HEK293 (cell line): ENCODE results near the gene PLAAT1.

Source experiments
- CTCF ChIA-PET: fragments of 350-600 bp; formaldehyde crosslinking; extraction: SDS; loops from one replicate; lab custom pipeline; 2021; ENCODE audit warnings: antibody characterized with exemption; lab: Yijun Ruan, JAX
- POLR2A ChIA-PET: fragments of 300-600 bp; formaldehyde crosslinking; extraction: SDS; loops from one replicate; lab custom pipeline; 2020; ENCODE audit warnings: antibody characterized with exemption, inconsistent platforms; lab: Yijun Ruan, JAX
- H3K27ac ChIP-seq: fragments of 200-500 bp; sonication (Bioruptor generic); 2 replicates; pipeline ENCODE4 v1.5.1; 2014; ENCODE audit warnings: low read depth, low read length, control low read depth, inconsistent platforms; ENCODE audit errors: extremely low read depth
- H3K36me3 ChIP-seq, 2 experiments: fragments of 200-500 bp in 1 of 2; sonication (Bioruptor generic) in 1 of 2; 1 replicate in 1 of 2; 2 replicates in 1 of 2; pipeline ENCODE4 v1.5.1; 2014 to 2017; ENCODE audit warnings: inconsistent platforms in 2 of 2, low read length in 2 of 2; ENCODE audit not compliant: control insufficient read depth in 2 of 2, insufficient read depth in 1 of 2
- H3K4me1 ChIP-seq: fragments of 200-500 bp; sonication (Bioruptor generic); 2 replicates; pipeline ENCODE4 v1.5.1; 2014; ENCODE audit warnings: mild to moderate bottlenecking, low read length, inconsistent platforms; ENCODE audit not compliant: control insufficient read depth, insufficient read depth
- H3K4me3 ChIP-seq: 2 replicates; pipeline ENCODE4 v1.5.1; 2011; ENCODE audit warnings: low read depth, mild to moderate bottlenecking, control low read depth, low read length, moderate library complexity
- H3K9me3 ChIP-seq: fragments of 200-500 bp; sonication (Bioruptor generic); 2 replicates; pipeline ENCODE4 v1.5.1; 2014; ENCODE audit warnings: low read depth, low read length, inconsistent platforms; ENCODE audit not compliant: control insufficient read depth, insufficient read depth
- PATZ1 ChIP-seq: fragments of 450-650 bp; formaldehyde crosslinking; IDR thresholded peaks from 2 replicates; pipeline ENCODE4 v1.5.1; 2016; ENCODE audit warnings: missing biosample characterization, missing genetic modification characterization
- PRDM2 ChIP-seq: fragments of 450-650 bp; formaldehyde crosslinking; IDR thresholded peaks from 2 replicates; pipeline ENCODE4 v1.5.1; 2016; ENCODE audit warnings: missing biosample characterization, missing genetic modification characterization, borderline replicate concordance
- SCRT1 ChIP-seq: fragments of 450-650 bp; formaldehyde crosslinking; IDR thresholded peaks from 2 replicates; pipeline ENCODE4 v1.5.1; 2016; ENCODE audit warnings: missing biosample characterization, missing genetic modification characterization, borderline replicate concordance
- SP7 ChIP-seq: fragments of 450-650 bp; formaldehyde crosslinking; IDR thresholded peaks from 2 replicates; pipeline ENCODE4 v1.5.1; 2016; ENCODE audit warnings: missing biosample characterization, missing genetic modification characterization
- ZBTB20 ChIP-seq: fragments of 450-650 bp; formaldehyde crosslinking; IDR thresholded peaks from 2 replicates; pipeline ENCODE4 v1.5.1; 2016; ENCODE audit warnings: missing biosample characterization, missing genetic modification characterization
- ZBTB7A ChIP-seq: fragments of 450-650 bp; formaldehyde crosslinking; IDR thresholded peaks from 2 replicates; pipeline ENCODE4 v1.5.1; 2016; ENCODE audit warnings: low read depth, missing biosample characterization, missing genetic modification characterization
- ZNF121 ChIP-seq: fragments of 450-650 bp; formaldehyde crosslinking; IDR thresholded peaks from 2 replicates; pipeline ENCODE4 v1.5.1; 2016; ENCODE audit warnings: missing biosample characterization, missing genetic modification characterization
- ZNF248 ChIP-seq: fragments of 450-650 bp; formaldehyde crosslinking; IDR thresholded peaks from 2 replicates; pipeline ENCODE4 v1.5.1; 2017; ENCODE audit warnings: missing biosample characterization, missing genetic modification characterization
- ZNF292 ChIP-seq: fragments of 450-650 bp; formaldehyde crosslinking; IDR thresholded peaks from 2 replicates; pipeline ENCODE4 v1.5.1; 2016; ENCODE audit warnings: low read depth, missing biosample characterization, missing genetic modification characterization, borderline replicate concordance
- ZNF426 ChIP-seq: fragments of 450-650 bp; formaldehyde crosslinking; IDR thresholded peaks from 2 replicates; pipeline ENCODE4 v1.5.1; 2017; ENCODE audit warnings: missing biosample characterization, missing genetic modification characterization, mild to moderate bottlenecking, inconsistent platforms, moderate library complexity
- ZNF510 ChIP-seq: fragments of 450-650 bp; formaldehyde crosslinking; IDR thresholded peaks from 2 replicates; pipeline ENCODE4 v1.5.1; 2018; ENCODE audit warnings: mild to moderate bottlenecking, missing genetic modification characterization, missing biosample characterization; ENCODE audit not compliant: insufficient replicate concordance
- ZNF518A ChIP-seq: fragments of 450-650 bp; formaldehyde crosslinking; conservative IDR thresholded peaks from 2 replicates; pipeline ENCODE4 v1.5.1; 2016; ENCODE audit warnings: low read depth, missing biosample characterization, missing genetic modification characterization
- ZNF548 ChIP-seq: fragments of 450-650 bp; formaldehyde crosslinking; IDR thresholded peaks from 2 replicates; pipeline ENCODE4 v1.5.1; 2016; ENCODE audit warnings: missing biosample characterization, missing genetic modification characterization
- ZNF571 ChIP-seq: fragments of 450-650 bp; formaldehyde crosslinking; IDR thresholded peaks from 2 replicates; pipeline ENCODE4 v1.5.0; 2017; ENCODE audit warnings: missing biosample characterization, missing genetic modification characterization
- ZNF623 ChIP-seq: fragments of 450-650 bp; formaldehyde crosslinking; IDR thresholded peaks from 2 replicates; pipeline ENCODE4 v1.5.1; 2016; ENCODE audit warnings: missing biosample characterization, missing genetic modification characterization
- ZNF654 ChIP-seq: fragments of 450-650 bp; formaldehyde crosslinking; IDR thresholded peaks from 2 replicates; pipeline ENCODE4 v1.5.1; 2016; ENCODE audit warnings: low read depth, missing biosample characterization, missing genetic modification characterization
- ZNF660 ChIP-seq: fragments of 450-650 bp; IDR thresholded peaks from 2 replicates; pipeline ENCODE4 v1.5.1; 2018; ENCODE audit warnings: missing biosample characterization, mild to moderate bottlenecking, missing genetic modification characterization
- ZNF768 ChIP-seq: fragments of 450-650 bp; formaldehyde crosslinking; IDR thresholded peaks from 2 replicates; pipeline ENCODE4 v1.5.1; 2018; ENCODE audit warnings: missing biosample characterization, mild to moderate bottlenecking, missing genetic modification characterization
- ZNF785 ChIP-seq: fragments of 450-650 bp; formaldehyde crosslinking; IDR thresholded peaks from 2 replicates; pipeline ENCODE4 v1.5.1; 2016; ENCODE audit warnings: missing biosample characterization, missing genetic modification characterization
- ZSCAN5A ChIP-seq: fragments of 450-650 bp; formaldehyde crosslinking; IDR thresholded peaks from 2 replicates; pipeline ENCODE4 v1.5.1; 2016; ENCODE audit warnings: missing biosample characterization, missing genetic modification characterization

Gene PLAAT1

GRCh38 chr3:193253986-193254660 lies 13.1 kb downstream of the PLAAT1 start (continued):
- TF ChIP-seq ZNF518A (tag by site-specific recombination) (no peak), ZNF571 (tag by site-specific recombination) (no peak), ZNF548 (tag by site-specific recombination) (no peak), ZNF292 (tag by site-specific recombination) (no peak), ZNF768 (tag by site-specific recombination) (no peak), ZNF121 (tag by site-specific recombination) (no peak), ZNF623 (tag by site-specific recombination) (no peak), ZNF426 (tag by site-specific recombination) (no peak), ZSCAN5A (tag by site-specific recombination) (no peak), SCRT1 (tag by site-specific recombination) (no peak), PATZ1 (no peak), ZNF510 (tag by site-specific recombination) (no peak)

- CTCF ChIA-PET, result interaction anchor here (0.5 to 0.7 kb wide), 3 partner anchors 22 to 864 kb away, joined by 3 read pairs; no protein-coding TSS in a partner anchor
- TF ChIP-seq SP7 (tag by site-specific recombination) (no peak), ZNF248 (tag by site-specific recombination) (no peak), ZNF785 (no peak), PRDM2 (no peak), ZNF654 (tag by site-specific recombination) (no peak), ZBTB7A (tag by site-specific recombination) (no peak), ZBTB20 (tag by site-specific recombination) (no peak), ZNF660 (tag by site-specific recombination) (no peak)
Measured at GRCh38 chr3:193261970-193262369, 20.9 kb downstream of the PLAAT1 start.

More at GRCh38 chr3:193261970-193262369, 20.9 kb downstream of the PLAAT1 start:
- POLR2A ChIA-PET, result no interaction called here
- Histone ChIP-seq H3K4me3 (no peak overlapping the region), H3K36me3 (no peaks in the 10 kb centered on the region), H3K27ac (no peak overlapping the region), H3K9me3 (no peaks in the 10 kb centered on the region), H3K4me1 (no peaks in the 10 kb centered on the region)
